ENCODE measurements around the gene BANF2. TPM values are rescaled to one million over a fixed set of nuclear protein-coding genes. Genes with fewer than 3 reads are reported as not detected.
"Not testable (repeated sequence)": the region's sequence is repeated elsewhere in the genome, so short reads cannot be mapped to it uniquely, and the experiment has no call there.

Gene BANF2
- total RNA-seq, 1 donor from 2014 or later, result not detected

- H3K27ac Mint-ChIP-seq, result no peak overlapping the region
- no peak for DNase-seq (ENCODE audit: extremely low spot score, unreplicated experiment)
- peaks cover 9% of the 10 kb centered on the region for H3K27me3 Mint-ChIP-seq
- peaks cover 4% of the 10 kb centered on the region for H3K36me3 Mint-ChIP-seq
- peaks cover 11% of the 10 kb centered on the region for H3K9me3 Mint-ChIP-seq
- TF ChIP-seq CTCF (conservative IDR thresholded peaks at IDR 0.05), result no peak
- H3K4me3 Mint-ChIP-seq, result no peak overlapping the region
- H3K4me1 Mint-ChIP-seq (ENCODE audit: unreplicated experiment), result peaks cover 12% of the 10 kb centered on the region
These were observed 73.9 kb downstream of the BANF2 start for GRCh38 chr20:17773619-17774018.

GRCh38 chr20:17775600-17775999 lies 75.8 kb downstream of the BANF2 start:
- H3K27ac Mint-ChIP-seq, result no peak overlapping the region
- H3K9me3 Mint-ChIP-seq, result peaks cover 11% of the 10 kb centered on the region
- TF ChIP-seq CTCF (conservative IDR thresholded peaks at IDR 0.05), result no peak
- H3K4me3 Mint-ChIP-seq, result no peak overlapping the region
- H3K4me1 Mint-ChIP-seq (ENCODE audit: unreplicated experiment), result peaks cover 12% of the 10 kb centered on the region
- peaks cover 4% of the 10 kb centered on the region for H3K36me3 Mint-ChIP-seq
- H3K27me3 Mint-ChIP-seq, result peaks cover 9% of the 10 kb centered on the region
- no peak for DNase-seq (ENCODE audit: extremely low spot score, unreplicated experiment)

- Mint-ChIP-seq H3K27me3 (peaks cover 5% of the 10 kb centered on the region), H3K4me3 (no peak overlapping the region), H3K27ac (no peak overlapping the region), H3K4me1 (ENCODE audit: unreplicated experiment) (peaks cover 15% of the 10 kb centered on the region), H3K9me3 (peaks cover 11% of the 10 kb centered on the region), H3K36me3 (peaks cover 4% of the 10 kb centered on the region)
- no peak for TF ChIP-seq CTCF (conservative IDR thresholded peaks at IDR 0.05)
- no peak for DNase-seq (ENCODE audit: extremely low spot score, unreplicated experiment)
These were observed 76.8 kb downstream of the BANF2 start for GRCh38 chr20:17776551-17776950.

GRCh38 chr20:17779011-17779410 lies 79.2 kb downstream of the BANF2 start:
- H3K4me3 Mint-ChIP-seq; H3K36me3 Mint-ChIP-seq; H3K27ac Mint-ChIP-seq; DNase-seq (ENCODE audit: extremely low spot score, unreplicated experiment); H3K27me3 Mint-ChIP-seq: not testable (repeated sequence)
- Mint-ChIP-seq H3K9me3 (peaks cover 11% of the 10 kb centered on the region), H3K4me1 (ENCODE audit: unreplicated experiment) (peaks cover 12% of the 10 kb centered on the region)

- H3K9me3 Mint-ChIP-seq, result peaks cover 4% of the 10 kb centered on the region
- no peaks in the 10 kb centered on the region for H3K36me3 Mint-ChIP-seq
- no peaks in the 10 kb centered on the region for H3K27me3 Mint-ChIP-seq
- no peak for DNase-seq (ENCODE audit: extremely low spot score, unreplicated experiment)
- TF ChIP-seq CTCF (conservative IDR thresholded peaks at IDR 0.05), result no peak
- no peak overlapping the region for H3K27ac Mint-ChIP-seq
- no peak overlapping the region for H3K4me3 Mint-ChIP-seq
- peaks cover 12% of the 10 kb centered on the region for H3K4me1 Mint-ChIP-seq (ENCODE audit: unreplicated experiment)
These were observed 83.0 kb downstream of the BANF2 start for GRCh38 chr20:17782768-17783167.

GRCh38 chr20:17783671-17784070 lies 83.9 kb downstream of the BANF2 start:
- DNase-seq (ENCODE audit: extremely low spot score, unreplicated experiment), result no peak
- Mint-ChIP-seq H3K4me3 (no peak overlapping the region), H3K4me1 (ENCODE audit: unreplicated experiment) (peaks cover 12% of the 10 kb centered on the region), H3K27me3 (no peaks in the 10 kb centered on the region), H3K27ac (no peak overlapping the region), H3K9me3 (no peaks in the 10 kb centered on the region), H3K36me3 (no peaks in the 10 kb centered on the region)
- no peak for TF ChIP-seq CTCF (conservative IDR thresholded peaks at IDR 0.05)

Data from type B pancreatic cell (in vitro differentiated cells).